HCT116 (cell line): ENCODE data around the gene SH3PXD2A. TPM values are rescaled to one million over a fixed set of nuclear protein-coding genes. Genes with fewer than 3 reads are reported as not detected.

Source experiments
- ATAC-seq: fragments of 200-7000 bp; cut with Tn5 transposase; 2 replicates; pipeline ENCODE4 v1.9.1; 2020; ENCODE audit warnings: mild to moderate bottlenecking, moderate library complexity
- BruUV-seq: library from RNA; stranded (reverse); fragments of 400-500 nt; replicated peaks from 2 replicates; lab custom pipeline; 2021; lab: Mats Ljungman, UMichigan
- CTCF ChIA-PET: fragments of 300-600 bp; sonication (Branson Sonifier 250); formaldehyde crosslinking; loops from one replicate; lab custom pipeline; 2021; ENCODE audit warnings: antibody characterized with exemption; lab: Charles Lee
- POLR2A ChIA-PET: fragments of 300-600, 350-600 bp; sonication (Branson Sonifier 250); formaldehyde crosslinking; loops from one replicate; lab custom pipeline; 2021; ENCODE audit warnings: antibody characterized with exemption; lab: Charles Lee
- RAD21 ChIA-PET, 2 experiments: fragments of 300-600 bp; sonication (Branson Sonifier 250); formaldehyde crosslinking; loops; one replicate each; lab custom pipeline; 2023; ENCODE audit warnings: low total read pairs in 2 of 2; ENCODE audit not compliant: uncharacterized antibody in 2 of 2, unreplicated experiment in 2 of 2, low non-redundant PET in 1 of 2; lab: Charles Lee
- DNase-seq: peaks from one replicate; pipeline ENCODE4 v3.0.0-alpha.2; 2010; ENCODE audit warnings: low read depth, low spot score
- H2AFZ ChIP-seq: fragments of 200-600 bp; shearing (Covaris generic), sonication (generic); 2 replicates; pipeline ENCODE4 v1.6.1; 2017; ENCODE audit warnings: low read depth, mixed run types, mixed read lengths, antibody characterized with exemption, low read length; ENCODE audit not compliant: poor library complexity, severe bottlenecking
- H3K27ac ChIP-seq: 2 replicates; pipeline ENCODE4 v1.5.1; 2012; ENCODE audit warnings: low read depth, low read length
- H3K27me3 ChIP-seq: fragments of 200-600 bp; sonication (generic); 2 replicates; pipeline ENCODE4 v1.6.1; 2016; ENCODE audit warnings: mixed run types, low read length, mixed read lengths; ENCODE audit not compliant: insufficient read depth
- H3K36me3 ChIP-seq, 2 experiments: fragments of 200-500 bp in 1 of 2; fragments of 200-600 bp in 1 of 2; sonication (Bioruptor generic) in 1 of 2; sonication (generic) in 1 of 2; 2 replicates each; pipeline versions ENCODE4 v1.5.1 to v1.6.1; 2014 to 2016; ENCODE audit warnings: low read length in 2 of 2, inconsistent platforms in 1 of 2, mixed read lengths in 1 of 2, mixed run types in 1 of 2; ENCODE audit not compliant: insufficient read depth in 2 of 2, control insufficient read depth in 1 of 2
- H3K4me1 ChIP-seq, 2 experiments: fragments of 200-600 bp in 1 of 2; sonication (generic) in 1 of 2; 2 replicates each; pipeline versions ENCODE4 v1.5.1 to v1.6.1; 2012 to 2017; ENCODE audit warnings: low read length in 2 of 2, inconsistent platforms in 1 of 2, mild to moderate bottlenecking in 1 of 2, mixed read lengths in 1 of 2, mixed run types in 1 of 2, moderate library complexity in 1 of 2; ENCODE audit not compliant: insufficient read depth in 2 of 2, control insufficient read depth in 1 of 2
- H3K4me2 ChIP-seq: fragments of 200-600 bp; sonication (generic); 2 replicates; pipeline ENCODE4 v1.6.1; 2017; ENCODE audit warnings: mixed run types, low read length, mixed read lengths
- H3K4me3 ChIP-seq, 2 experiments: fragments of 200-600 bp in 1 of 2; sonication (generic) in 1 of 2; replicated peaks in 1 of 2; 2 replicates each; pipeline ENCODE4 v1.5.1; 2011 to 2016; ENCODE audit warnings: low read length in 2 of 2, control low read depth in 1 of 2, low read depth in 1 of 2, mild to moderate bottlenecking in 1 of 2, mixed read lengths in 1 of 2, mixed run types in 1 of 2
- H3K79me2 ChIP-seq: fragments of 200-600 bp; sonication (generic); 2 replicates; pipeline ENCODE4 v1.6.1; 2017; ENCODE audit warnings: mild to moderate bottlenecking, mixed run types, low read length, moderate library complexity, mixed read lengths; ENCODE audit not compliant: insufficient read depth
- H3K9ac ChIP-seq: fragments of 200-600 bp; sonication (generic); 2 replicates; pipeline ENCODE4 v1.6.1; 2016; ENCODE audit warnings: low read length, mixed read lengths
- H3K9me2 ChIP-seq: fragments of 200-600 bp; sonication (generic), shearing (Covaris generic); 2 replicates; pipeline ENCODE4 v1.6.1; 2017; ENCODE audit warnings: mixed run types, mild to moderate bottlenecking, moderate library complexity; ENCODE audit not compliant: insufficient read depth
- H3K9me3 ChIP-seq, 2 experiments: fragments of 200-500 bp in 1 of 2; fragments of 200-600 bp in 1 of 2; sonication (Bioruptor generic) in 1 of 2; sonication (generic) in 1 of 2; 2 replicates each; pipeline ENCODE4 v1.6.1; 2014 to 2017; ENCODE audit warnings: low read length in 2 of 2, mixed read lengths in 2 of 2, inconsistent platforms in 1 of 2, low read depth in 1 of 2, mild to moderate bottlenecking in 1 of 2, mixed run types in 1 of 2, moderate library complexity in 1 of 2; ENCODE audit not compliant: control insufficient read depth in 1 of 2, insufficient read depth in 1 of 2
- H4K20me1 ChIP-seq: fragments of 200-600 bp; sonication (generic), shearing (Covaris generic); 2 replicates; pipeline ENCODE4 v1.6.1; 2017; ENCODE audit warnings: mixed run types, mild to moderate bottlenecking, moderate library complexity; ENCODE audit not compliant: insufficient read depth
- ATF3 ChIP-seq: IDR thresholded peaks from 2 replicates; pipeline ENCODE4 v1.6.1; 2012
- CTCF ChIP-seq, 3 experiments: fragments of 200-600 bp in 1 of 3; sonication (generic) in 1 of 3; IDR thresholded peaks in 2 of 3; conservative IDR thresholded peaks in 1 of 3; 2 replicates each; pipeline ENCODE4 v1.5.1; 2012 to 2017; ENCODE audit warnings: low read depth in 2 of 3, low read length in 2 of 3, antibody characterized with exemption in 1 of 3, borderline replicate concordance in 1 of 3, control low read depth in 1 of 3, mild to moderate bottlenecking in 1 of 3, mixed read lengths in 1 of 3, mixed run types in 1 of 3, moderate library complexity in 1 of 3; ENCODE audit not compliant: insufficient read depth in 1 of 3
- ELF1 ChIP-seq: IDR thresholded peaks from 2 replicates; pipeline ENCODE4 v1.6.1; 2012; ENCODE audit warnings: low read depth, borderline replicate concordance
- EZH2phosphoT487 ChIP-seq: fragments of 200-600 bp; IDR thresholded peaks from 2 replicates; pipeline ENCODE4 v1.6.1; 2018; ENCODE audit warnings: antibody characterized with exemption, borderline replicate concordance
- POLR2AphosphoS5 ChIP-seq: IDR thresholded peaks from 2 replicates; pipeline ENCODE4 v1.6.1; 2011; ENCODE audit warnings: mild to moderate bottlenecking, low read depth, low read length, moderate library complexity
- TCF7L2 ChIP-seq: IDR thresholded peaks from 2 replicates; pipeline ENCODE4 v1.7.0; 2011; ENCODE audit warnings: borderline replicate concordance, inconsistent platforms; ENCODE audit not compliant: insufficient read depth, insufficient read length; ENCODE audit errors: extremely low read depth
- ZFX ChIP-seq: fragments of 450-650 bp; IDR thresholded peaks from 2 replicates; pipeline ENCODE4 v1.6.1; 2017
- intact Hi-C: fragments of 100-400 bp; cut with micrococcal nuclease; formaldehyde crosslinking; loops from 2 replicates; pipeline ENCODE4 v1.10.0; 2022
- total RNA-seq: library from RNA; stranded (reverse); gene quantifications from one replicate; pipeline ENCODE4 v1.2.1, GENCODE V29; 2021; ENCODE audit not compliant: unreplicated experiment

SH3PXD2A gene
- total RNA-seq, 1 experiment from 2014 or later: 8.7 TPM

- H3K36me3 ChIP-seq: no peaks in the 10 kb centered on the region
- H3K4me1 ChIP-seq: no peaks in the 10 kb centered on the region
- ChIA-PET RAD21 (no interaction called here), CTCF (no interaction called here), POLR2A (no interaction called here)
- no TSS peak for BruUV-seq
- H3K4me3 ChIP-seq: no peak overlapping the region
- no peak overlapping the region for H3K9ac ChIP-seq
- no peaks in the 10 kb centered on the region for H3K9me2 ChIP-seq
- no peaks in the 10 kb centered on the region for H4K20me1 ChIP-seq
- no peak for TF ChIP-seq ELF1
- no peak for TF ChIP-seq ATF3
- TF ChIP-seq EZH2phosphoT487: no peak
- TF ChIP-seq POLR2AphosphoS5: no peak
- intact Hi-C loops: no loop called here
- H3K79me2 ChIP-seq: no peaks in the 10 kb centered on the region
- H3K4me2 ChIP-seq: no peak overlapping the region
- no peak overlapping the region for H3K27ac ChIP-seq
- H2AFZ ChIP-seq: no peak overlapping the region
- DNase-seq (no peak), ATAC-seq (no peak)
- H3K9me3 ChIP-seq: no peaks in the 10 kb centered on the region
- H3K27me3 ChIP-seq: no peaks in the 10 kb centered on the region
Observed at GRCh38 chr10:103585011-103585405, 270.4 kb downstream of the SH3PXD2A start.

- DNase-seq (no peak), ATAC-seq (no peak)
- Histone ChIP-seq H3K9me3 (no peaks in the 10 kb centered on the region), H2AFZ (no peak overlapping the region), H3K27ac (no peak overlapping the region), H3K4me3 (no peak overlapping the region), H3K79me2 (no peaks in the 10 kb centered on the region), H4K20me1 (no peaks in the 10 kb centered on the region), H3K27me3 (no peaks in the 10 kb centered on the region), H3K4me2 (no peak overlapping the region), H3K9ac (no peak overlapping the region), H3K4me1 (no peaks in the 10 kb centered on the region), H3K36me3 (no peaks in the 10 kb centered on the region), H3K9me2 (no peaks in the 10 kb centered on the region)
- ChIA-PET RAD21 (no interaction called here), CTCF (no interaction called here), POLR2A (no interaction called here)
- TF ChIP-seq TCF7L2 (no peak), ZFX (no peak), CTCF (IDR thresholded peaks at IDR 0.05 in 2 of 3, conservative IDR thresholded peaks at IDR 0.05 in 1 of 3; ENCODE audit: borderline replicate concordance in 1 of 3, insufficient read depth in 1 of 3, low read depth in 2 of 3, low read length in 2 of 3) (no peak), ELF1 (no peak)
- intact Hi-C loops: no loop called here
- BruUV-seq: no TSS peak
Observed at GRCh38 chr10:103584216-103585010, 271.0 kb downstream of the SH3PXD2A start.
